Pons (tissue), 1 donor: ENCODE data around the gene TMEM135.

Experiments used
- DNase-seq: peaks from one replicate; pipeline ENCODE4 v3.0.0-alpha.2; 2016; ENCODE audit warnings: low spot score

Gene TMEM135

GRCh38 chr11:87194985-87195820 lies 157.5 kb downstream of the TMEM135 start:
- no peak for DNase-seq

GRCh38 chr11:87198266-87198881 lies 160.6 kb downstream of the TMEM135 start:
- no peak for DNase-seq

DNA sequence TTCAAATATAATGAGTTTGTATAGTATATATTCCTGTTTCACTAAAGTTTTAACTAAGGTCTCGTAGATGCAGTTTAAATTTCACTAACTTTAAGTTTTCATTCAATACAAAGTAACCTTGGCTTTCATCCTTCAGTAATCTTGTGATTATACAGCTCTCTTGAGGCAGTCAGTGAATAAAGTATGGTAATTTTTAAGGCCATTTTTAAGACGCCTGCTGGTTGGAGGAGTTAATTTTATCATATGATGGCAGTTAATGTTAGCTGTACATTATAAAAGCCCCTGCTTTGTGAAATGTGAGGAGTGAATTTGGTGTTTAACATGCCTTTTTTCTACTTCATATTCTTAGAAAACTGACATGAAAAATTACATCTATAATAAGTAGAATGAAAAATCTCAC lies 163.6 kb downstream of the TMEM135 start:
- DNase-seq: no peak

- DNase-seq: no peak
These were observed 166.3 kb downstream of the TMEM135 start for GRCh38 chr11:87203907-87204602.

GRCh38 chr11:87212891-87213290 lies 175.2 kb downstream of the TMEM135 start:
- no peak for DNase-seq

- DNase-seq: no peak
These were observed 175.7 kb downstream of the TMEM135 start for GRCh38 chr11:87213444-87213843.

GRCh38 chr11:87215236-87215635 lies 177.5 kb downstream of the TMEM135 start:
- no peak for DNase-seq

- DNase-seq: no peak
These were observed 181.5 kb downstream of the TMEM135 start for GRCh38 chr11:87219266-87219665.

DNA sequence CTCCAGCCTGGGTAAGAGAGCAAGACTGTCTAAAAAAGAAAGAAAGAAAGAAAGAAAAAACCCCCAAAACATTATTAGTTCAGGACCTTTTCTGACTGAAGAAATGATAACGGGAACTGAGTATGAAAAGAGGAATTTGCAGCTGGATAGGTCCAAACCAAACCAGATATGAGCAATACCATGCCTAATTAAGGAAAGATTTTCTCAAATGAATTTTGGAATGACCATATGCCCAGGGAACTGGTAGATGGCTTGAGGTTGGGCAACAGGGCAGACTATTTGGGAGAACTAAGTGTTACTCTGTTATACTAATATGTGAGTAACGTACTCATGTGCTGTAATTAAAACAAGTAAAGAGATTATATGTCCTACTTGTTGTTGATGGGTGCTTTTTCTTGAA lies 186.1 kb downstream of the TMEM135 start:
- DNase-seq: no peak

DNA sequence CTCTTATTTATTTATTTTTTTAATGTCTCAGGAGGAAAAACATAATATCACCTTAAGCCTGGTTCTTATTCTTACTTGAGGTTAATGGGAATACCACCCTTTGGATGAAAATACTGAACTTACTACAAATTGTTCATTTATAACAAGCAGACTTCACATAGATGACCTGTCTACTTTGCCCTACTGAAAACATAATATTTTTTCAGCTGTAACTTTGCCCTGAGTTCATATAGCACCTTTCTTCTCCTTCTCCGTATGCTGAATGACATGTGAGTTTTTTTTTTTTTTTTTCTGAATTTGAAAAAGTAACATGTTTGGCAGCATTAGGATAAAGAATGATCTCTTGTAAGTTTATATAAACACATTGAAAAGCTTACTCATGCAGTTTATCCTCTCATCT lies 186.8 kb downstream of the TMEM135 start:
- no peak for DNase-seq

GRCh38 chr11:87228820-87229219 lies 191.1 kb downstream of the TMEM135 start:
- no peak for DNase-seq

GRCh38 chr11:87230995-87231394 lies 193.3 kb downstream of the TMEM135 start:
- DNase-seq: no peak

DNA sequence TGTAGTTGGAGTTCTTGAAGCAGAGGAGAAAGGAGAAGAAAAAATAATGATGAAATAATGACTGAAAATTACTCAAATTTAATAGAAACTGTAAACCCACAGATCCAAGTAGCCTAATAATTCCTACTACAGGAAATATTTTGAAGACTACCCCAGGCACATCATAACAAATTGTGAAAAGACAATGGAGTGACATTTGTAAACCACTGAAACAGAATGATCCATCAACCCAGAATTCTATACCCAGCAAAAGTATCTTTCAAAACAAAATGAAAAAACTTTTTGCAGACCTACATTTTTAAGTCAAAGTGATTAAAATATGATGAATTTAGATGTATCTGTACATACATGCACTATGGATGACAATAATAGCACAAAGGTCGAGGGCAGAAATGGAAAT lies 194.6 kb downstream of the TMEM135 start:
- DNase-seq: no peak

- DNase-seq: no peak
These were observed 197.6 kb downstream of the TMEM135 start for GRCh38 chr11:87235366-87235765.

- DNase-seq: no peak
These were observed 198.6 kb downstream of the TMEM135 start for GRCh38 chr11:87236368-87236767.

- DNase-seq: no peak
These were observed 201.3 kb downstream of the TMEM135 start for GRCh38 chr11:87239001-87239400.

DNA sequence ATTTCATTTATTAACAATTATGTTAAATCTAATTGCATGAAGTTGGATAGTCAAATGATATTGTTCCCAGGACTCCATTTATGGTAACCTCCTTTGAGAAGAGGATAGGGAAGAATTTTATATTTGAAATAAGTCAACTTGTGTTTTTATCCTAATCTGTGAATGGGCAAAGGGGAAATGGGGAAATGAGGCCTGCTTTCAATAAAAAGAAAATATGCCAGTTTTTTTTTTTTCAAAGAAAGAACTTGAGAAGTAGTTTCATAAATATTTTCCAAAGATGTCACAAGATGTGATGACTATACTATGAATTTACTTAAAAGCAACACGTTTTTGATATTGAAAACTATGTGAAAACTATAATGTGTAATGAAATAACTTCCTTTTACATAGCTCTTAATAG lies 201.8 kb downstream of the TMEM135 start:
- no peak for DNase-seq

DNA sequence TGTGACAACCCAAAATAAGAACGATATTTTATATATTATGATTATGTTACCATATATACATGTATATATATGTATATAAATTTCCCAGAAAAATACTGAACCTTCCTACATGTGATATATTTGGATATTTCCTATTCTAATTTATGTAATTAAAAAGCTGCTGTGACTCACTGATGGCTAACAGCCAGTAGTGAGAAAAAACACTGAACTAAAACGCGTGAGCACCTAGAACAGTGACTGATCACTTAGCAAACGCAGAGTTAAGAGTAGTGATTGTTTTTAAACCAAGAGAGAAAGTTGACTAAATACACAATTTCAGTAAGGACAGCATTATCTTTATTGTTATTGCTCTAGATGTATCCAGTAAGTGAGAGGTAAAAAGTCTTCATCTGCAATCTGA lies 213.8 kb downstream of the TMEM135 start:
- no peak for DNase-seq

DNA sequence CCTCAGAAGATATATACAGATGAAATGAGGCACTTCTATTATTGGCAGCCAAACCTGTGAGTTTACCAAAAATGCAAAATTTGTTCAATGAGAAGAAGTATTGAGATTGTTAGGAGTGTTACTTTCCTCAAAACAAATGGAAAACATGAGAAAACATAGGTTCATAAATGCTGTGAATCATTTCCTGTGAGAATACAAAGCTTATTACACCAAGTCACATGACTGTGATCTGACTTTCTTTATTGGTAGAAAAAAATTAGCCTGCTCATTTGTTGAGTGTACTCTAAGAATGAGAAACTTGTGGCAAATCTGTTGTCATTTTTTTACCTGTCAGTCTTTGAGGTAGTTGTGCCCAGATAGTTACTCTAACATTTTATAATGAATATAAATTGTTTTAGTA lies 215.1 kb downstream of the TMEM135 start:
- DNase-seq: no peak

DNA sequence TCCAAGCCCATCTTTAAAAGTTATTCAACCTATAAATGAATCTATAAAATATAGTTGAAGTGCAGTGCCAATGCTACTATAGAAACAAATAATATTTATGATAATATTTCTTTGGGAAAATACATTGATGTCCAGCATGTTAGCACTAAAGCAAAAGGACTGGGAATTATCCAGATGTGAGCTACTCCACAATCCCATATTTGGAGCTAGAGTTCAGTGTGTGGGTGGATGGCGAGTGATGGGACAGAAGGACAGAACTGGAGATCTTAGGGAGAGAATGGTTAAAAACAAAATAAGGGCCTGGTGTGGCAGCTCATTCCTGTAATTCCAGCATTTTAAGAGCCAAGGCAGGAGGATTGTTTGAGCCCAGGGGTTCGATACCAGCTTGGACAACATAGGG lies 216.8 kb downstream of the TMEM135 start:
- no peak for DNase-seq

DNA sequence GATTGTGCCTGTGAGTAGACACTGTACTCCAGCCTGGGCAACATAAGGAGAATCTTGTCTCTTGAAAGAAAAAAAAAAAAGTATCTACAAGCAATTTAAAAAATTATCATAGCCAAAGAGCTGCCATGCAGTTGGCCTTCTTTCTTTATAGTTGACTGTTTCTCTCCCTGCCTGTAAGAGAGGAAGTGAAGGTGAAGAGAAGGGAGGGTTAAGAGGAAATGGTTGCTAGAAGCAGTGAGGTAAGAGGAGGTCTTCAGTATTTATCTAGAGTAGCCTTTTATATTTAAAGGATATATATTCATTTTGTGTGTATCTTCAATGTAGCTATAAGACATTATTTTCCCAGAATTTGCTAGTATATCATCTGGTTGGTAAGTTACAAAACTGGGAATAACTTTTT lies 217.9 kb downstream of the TMEM135 start:
- no peak for DNase-seq

- no peak for DNase-seq
These were observed 219.1 kb downstream of the TMEM135 start for GRCh38 chr11:87256694-87257340.
